ENCODE measurements around the gene MED20.

- TF ChIP-seq, protein P1, sequence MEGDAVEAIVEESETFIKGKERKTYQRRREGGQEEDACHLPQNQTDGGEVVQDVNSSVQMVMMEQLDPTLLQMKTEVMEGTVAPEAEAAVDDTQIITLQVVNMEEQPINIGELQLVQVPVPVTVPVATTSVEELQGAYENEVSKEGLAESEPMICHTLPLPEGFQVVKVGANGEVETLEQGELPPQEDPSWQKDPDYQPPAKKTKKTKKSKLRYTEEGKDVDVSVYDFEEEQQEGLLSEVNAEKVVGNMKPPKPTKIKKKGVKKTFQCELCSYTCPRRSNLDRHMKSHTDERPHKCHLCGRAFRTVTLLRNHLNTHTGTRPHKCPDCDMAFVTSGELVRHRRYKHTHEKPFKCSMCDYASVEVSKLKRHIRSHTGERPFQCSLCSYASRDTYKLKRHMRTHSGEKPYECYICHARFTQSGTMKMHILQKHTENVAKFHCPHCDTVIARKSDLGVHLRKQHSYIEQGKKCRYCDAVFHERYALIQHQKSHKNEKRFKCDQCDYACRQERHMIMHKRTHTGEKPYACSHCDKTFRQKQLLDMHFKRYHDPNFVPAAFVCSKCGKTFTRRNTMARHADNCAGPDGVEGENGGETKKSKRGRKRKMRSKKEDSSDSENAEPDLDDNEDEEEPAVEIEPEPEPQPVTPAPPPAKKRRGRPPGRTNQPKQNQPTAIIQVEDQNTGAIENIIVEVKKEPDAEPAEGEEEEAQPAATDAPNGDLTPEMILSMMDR (IDR thresholded peaks at IDR 0.05; ENCODE audit: insufficient read depth, low read depth, low read length), result no peak
- TF ChIP-seq EZH2 (IDR thresholded peaks at IDR 0.05; ENCODE audit: insufficient read depth, low read length), result no peak
Measured at GRCh38 chr6:41878246-41878645, 42.7 kb downstream of the MED20 start.

All from astrocyte (in vitro differentiated cells and primary cell).